Osteoblast (primary cell): ENCODE results near the gene ST6GALNAC3. TPM values are rescaled to one million over a fixed set of nuclear protein-coding genes. Genes with fewer than 3 reads are reported as not detected.

Experiments
- DNase-seq: peaks from one replicate; pipeline ENCODE4 v3.0.0; 2011; ENCODE audit warnings: low spot score, mixed read lengths; ENCODE audit not compliant: insufficient read length; ENCODE audit errors: missing footprints
- H2AFZ ChIP-seq: 2 replicates; pipeline ENCODE4 v1.6.0; 2011; ENCODE audit warnings: mild to moderate bottlenecking, low read length
- H3K27ac ChIP-seq: 2 replicates; pipeline ENCODE4 v1.5.1; 2011; ENCODE audit warnings: mild to moderate bottlenecking, low read depth, low read length, moderate library complexity
- H3K27me3 ChIP-seq: 2 replicates; pipeline ENCODE4 v1.6.0; 2012; ENCODE audit warnings: mild to moderate bottlenecking, control low read depth, inconsistent platforms, low read length, moderate library complexity; ENCODE audit not compliant: insufficient read depth
- H3K36me3 ChIP-seq: 2 replicates; pipeline ENCODE4 v1.5.1; 2011; ENCODE audit warnings: mild to moderate bottlenecking, low read length, control low read depth, moderate library complexity; ENCODE audit not compliant: insufficient read depth
- H3K4me1 ChIP-seq: 2 replicates; pipeline ENCODE4 v1.5.1; 2011; ENCODE audit warnings: mild to moderate bottlenecking, low read length, control low read depth, moderate library complexity; ENCODE audit not compliant: insufficient read depth
- H3K4me2 ChIP-seq: 2 replicates; pipeline ENCODE4 v1.6.0; 2011; ENCODE audit warnings: mild to moderate bottlenecking, low read length; ENCODE audit not compliant: insufficient read depth
- H3K4me3 ChIP-seq: fragments of 200-600 bp; sonication (generic); 3 replicates; pipeline ENCODE4 v1.5.1; 2012; ENCODE audit warnings: mild to moderate bottlenecking, low read length, inconsistent platforms; ENCODE audit not compliant: insufficient read depth
- H3K79me2 ChIP-seq: 2 replicates; pipeline ENCODE4 v1.6.0; 2012; ENCODE audit warnings: mild to moderate bottlenecking, low read length, control low read depth, inconsistent platforms; ENCODE audit not compliant: insufficient read depth
- H3K9me3 ChIP-seq: 2 replicates; pipeline ENCODE4 v1.5.1; 2011; ENCODE audit warnings: low read depth, low read length, control low read depth
- H4K20me1 ChIP-seq: 2 replicates; pipeline ENCODE4 v1.6.0; 2012; ENCODE audit warnings: mild to moderate bottlenecking, low read length, control low read depth; ENCODE audit not compliant: insufficient read depth
- CTCF ChIP-seq: IDR thresholded peaks from 2 replicates; pipeline ENCODE4 v1.5.1; 2011; ENCODE audit warnings: mild to moderate bottlenecking, low read depth, low read length, moderate library complexity; ENCODE audit errors: extremely low read depth
- total RNA-seq: library from RNA; depleted of rRNA; stranded (reverse); fragments of >200 nt; gene quantifications from 2 replicates; pipeline ENCODE4 v1.2.3, GENCODE V29; 2012

ST6GALNAC3 gene
- total RNA-seq, 1 donor = not detected

GRCh38 chr1:76543495-76543894, 468.9 kb downstream of the ST6GALNAC3 start:
- no peak for TF ChIP-seq CTCF
- Histone ChIP-seq H3K4me1 (no peaks in the 10 kb centered on the region), H2AFZ (no peak overlapping the region), H3K4me2 (no peak overlapping the region), H3K27me3 (no peaks in the 10 kb centered on the region), H3K27ac (no peak overlapping the region), H4K20me1 (no peaks in the 10 kb centered on the region), H3K9me3 (no peaks in the 10 kb centered on the region), H3K36me3 (no peaks in the 10 kb centered on the region), H3K79me2 (no peaks in the 10 kb centered on the region), H3K4me3 (no peak overlapping the region)
- no peak for DNase-seq

GRCh38 chr1:76546354-76546933, 471.9 kb downstream of the ST6GALNAC3 start:
- no peak for TF ChIP-seq CTCF
- Histone ChIP-seq H3K4me3 (no peak overlapping the region), H3K79me2 (no peaks in the 10 kb centered on the region), H3K36me3 (no peaks in the 10 kb centered on the region), H3K4me1 (no peaks in the 10 kb centered on the region), H3K27me3 (no peaks in the 10 kb centered on the region), H3K27ac (no peak overlapping the region), H4K20me1 (no peaks in the 10 kb centered on the region), H3K4me2 (no peak overlapping the region), H3K9me3 (no peaks in the 10 kb centered on the region), H2AFZ (no peak overlapping the region)
- no peak for DNase-seq

- Histone ChIP-seq H3K36me3 (no peaks in the 10 kb centered on the region), H3K27me3 (no peaks in the 10 kb centered on the region), H3K4me3 (no peak overlapping the region), H3K79me2 (no peaks in the 10 kb centered on the region), H3K4me1 (no peaks in the 10 kb centered on the region), H3K9me3 (no peaks in the 10 kb centered on the region), H4K20me1 (no peaks in the 10 kb centered on the region), H3K4me2 (no peak overlapping the region), H3K27ac (no peak overlapping the region), H2AFZ (no peak overlapping the region)
- no peak for TF ChIP-seq CTCF
- no peak for DNase-seq
These were observed 473.4 kb downstream of the ST6GALNAC3 start for GRCh38 chr1:76547916-76548315.

- Histone ChIP-seq H3K79me2 (no peaks in the 10 kb centered on the region), H3K4me1 (no peaks in the 10 kb centered on the region), H3K9me3 (no peaks in the 10 kb centered on the region), H3K27ac (no peak overlapping the region), H3K4me2 (no peak overlapping the region), H4K20me1 (no peaks in the 10 kb centered on the region), H3K4me3 (no peak overlapping the region), H3K27me3 (no peaks in the 10 kb centered on the region), H2AFZ (no peak overlapping the region), H3K36me3 (no peaks in the 10 kb centered on the region)
- no peak for DNase-seq
- TF ChIP-seq CTCF = no peak
These were observed 474.1 kb downstream of the ST6GALNAC3 start for GRCh38 chr1:76548513-76549100.
